HCT116 (cell line): Measurements from ENCODE around the gene TDRD9. TPM values are rescaled to one million over a fixed set of nuclear protein-coding genes. Genes with fewer than 3 reads are reported as not detected.

Experiments
- ATAC-seq: fragments of 200-7000 bp; cut with Tn5 transposase; 2 replicates; pipeline ENCODE4 v1.9.1; 2020; ENCODE audit warnings: mild to moderate bottlenecking, moderate library complexity
- BruUV-seq: library from RNA; stranded (reverse); fragments of 400-500 nt; replicated peaks from 2 replicates; lab custom pipeline; 2021; lab: Mats Ljungman, UMichigan
- CTCF ChIA-PET: fragments of 300-600 bp; sonication (Branson Sonifier 250); formaldehyde crosslinking; loops from one replicate; lab custom pipeline; 2021; ENCODE audit warnings: antibody characterized with exemption; lab: Charles Lee
- POLR2A ChIA-PET: fragments of 300-600, 350-600 bp; sonication (Branson Sonifier 250); formaldehyde crosslinking; loops from one replicate; lab custom pipeline; 2021; ENCODE audit warnings: antibody characterized with exemption; lab: Charles Lee
- RAD21 ChIA-PET, 2 experiments: fragments of 300-600 bp; sonication (Branson Sonifier 250); formaldehyde crosslinking; loops; one replicate each; lab custom pipeline; 2023; ENCODE audit warnings: low total read pairs in 2 of 2; ENCODE audit not compliant: uncharacterized antibody in 2 of 2, unreplicated experiment in 2 of 2, low non-redundant PET in 1 of 2; lab: Charles Lee
- DNase-seq: peaks from one replicate; pipeline ENCODE4 v3.0.0-alpha.2; 2010; ENCODE audit warnings: low read depth, low spot score
- H2AFZ ChIP-seq: fragments of 200-600 bp; shearing (Covaris generic), sonication (generic); 2 replicates; pipeline ENCODE4 v1.6.1; 2017; ENCODE audit warnings: low read depth, mixed run types, mixed read lengths, antibody characterized with exemption, low read length; ENCODE audit not compliant: poor library complexity, severe bottlenecking
- H3K27ac ChIP-seq: 2 replicates; pipeline ENCODE4 v1.5.1; 2012; ENCODE audit warnings: low read depth, low read length
- H3K27me3 ChIP-seq: fragments of 200-600 bp; sonication (generic); 2 replicates; pipeline ENCODE4 v1.6.1; 2016; ENCODE audit warnings: mixed run types, low read length, mixed read lengths; ENCODE audit not compliant: insufficient read depth
- H3K36me3 ChIP-seq, 2 experiments: fragments of 200-500 bp in 1 of 2; fragments of 200-600 bp in 1 of 2; sonication (Bioruptor generic) in 1 of 2; sonication (generic) in 1 of 2; 2 replicates each; pipeline versions ENCODE4 v1.5.1 to v1.6.1; 2014 to 2016; ENCODE audit warnings: low read length in 2 of 2, inconsistent platforms in 1 of 2, mixed read lengths in 1 of 2, mixed run types in 1 of 2; ENCODE audit not compliant: insufficient read depth in 2 of 2, control insufficient read depth in 1 of 2
- H3K4me1 ChIP-seq, 2 experiments: fragments of 200-600 bp in 1 of 2; sonication (generic) in 1 of 2; 2 replicates each; pipeline versions ENCODE4 v1.5.1 to v1.6.1; 2012 to 2017; ENCODE audit warnings: low read length in 2 of 2, inconsistent platforms in 1 of 2, mild to moderate bottlenecking in 1 of 2, mixed read lengths in 1 of 2, mixed run types in 1 of 2, moderate library complexity in 1 of 2; ENCODE audit not compliant: insufficient read depth in 2 of 2, control insufficient read depth in 1 of 2
- H3K4me2 ChIP-seq: fragments of 200-600 bp; sonication (generic); 2 replicates; pipeline ENCODE4 v1.6.1; 2017; ENCODE audit warnings: mixed run types, low read length, mixed read lengths
- H3K4me3 ChIP-seq, 2 experiments: fragments of 200-600 bp in 1 of 2; sonication (generic) in 1 of 2; replicated peaks in 1 of 2; 2 replicates each; pipeline ENCODE4 v1.5.1; 2011 to 2016; ENCODE audit warnings: low read length in 2 of 2, control low read depth in 1 of 2, low read depth in 1 of 2, mild to moderate bottlenecking in 1 of 2, mixed read lengths in 1 of 2, mixed run types in 1 of 2
- H3K79me2 ChIP-seq: fragments of 200-600 bp; sonication (generic); 2 replicates; pipeline ENCODE4 v1.6.1; 2017; ENCODE audit warnings: mild to moderate bottlenecking, mixed run types, low read length, moderate library complexity, mixed read lengths; ENCODE audit not compliant: insufficient read depth
- H3K9ac ChIP-seq: fragments of 200-600 bp; sonication (generic); 2 replicates; pipeline ENCODE4 v1.6.1; 2016; ENCODE audit warnings: low read length, mixed read lengths
- H3K9me2 ChIP-seq: fragments of 200-600 bp; sonication (generic), shearing (Covaris generic); 2 replicates; pipeline ENCODE4 v1.6.1; 2017; ENCODE audit warnings: mixed run types, mild to moderate bottlenecking, moderate library complexity; ENCODE audit not compliant: insufficient read depth
- H3K9me3 ChIP-seq, 2 experiments: fragments of 200-500 bp in 1 of 2; fragments of 200-600 bp in 1 of 2; sonication (Bioruptor generic) in 1 of 2; sonication (generic) in 1 of 2; 2 replicates each; pipeline ENCODE4 v1.6.1; 2014 to 2017; ENCODE audit warnings: low read length in 2 of 2, mixed read lengths in 2 of 2, inconsistent platforms in 1 of 2, low read depth in 1 of 2, mild to moderate bottlenecking in 1 of 2, mixed run types in 1 of 2, moderate library complexity in 1 of 2; ENCODE audit not compliant: control insufficient read depth in 1 of 2, insufficient read depth in 1 of 2
- H4K20me1 ChIP-seq: fragments of 200-600 bp; sonication (generic), shearing (Covaris generic); 2 replicates; pipeline ENCODE4 v1.6.1; 2017; ENCODE audit warnings: mixed run types, mild to moderate bottlenecking, moderate library complexity; ENCODE audit not compliant: insufficient read depth
- ATF3 ChIP-seq: IDR thresholded peaks from 2 replicates; pipeline ENCODE4 v1.6.1; 2012
- CTCF ChIP-seq, 3 experiments: fragments of 200-600 bp in 1 of 3; sonication (generic) in 1 of 3; IDR thresholded peaks in 2 of 3; conservative IDR thresholded peaks in 1 of 3; 2 replicates each; pipeline ENCODE4 v1.5.1; 2012 to 2017; ENCODE audit warnings: low read depth in 2 of 3, low read length in 2 of 3, antibody characterized with exemption in 1 of 3, borderline replicate concordance in 1 of 3, control low read depth in 1 of 3, mild to moderate bottlenecking in 1 of 3, mixed read lengths in 1 of 3, mixed run types in 1 of 3, moderate library complexity in 1 of 3; ENCODE audit not compliant: insufficient read depth in 1 of 3
- EGR1 ChIP-seq: IDR thresholded peaks from 2 replicates; pipeline ENCODE4 v1.6.1; 2012; ENCODE audit warnings: low read depth
- EZH2phosphoT487 ChIP-seq: fragments of 200-600 bp; IDR thresholded peaks from 2 replicates; pipeline ENCODE4 v1.6.1; 2018; ENCODE audit warnings: antibody characterized with exemption, borderline replicate concordance
- FOSL1 ChIP-seq: IDR thresholded peaks from 2 replicates; pipeline ENCODE4 v1.6.1; 2012; ENCODE audit warnings: low read depth
- POLR2A ChIP-seq: IDR thresholded peaks from 2 replicates; pipeline ENCODE4 v1.7.0; 2011; ENCODE audit warnings: borderline replicate concordance; ENCODE audit not compliant: insufficient read depth, insufficient read length; ENCODE audit errors: extremely low read depth
- POLR2AphosphoS5 ChIP-seq: IDR thresholded peaks from 2 replicates; pipeline ENCODE4 v1.6.1; 2011; ENCODE audit warnings: mild to moderate bottlenecking, low read depth, low read length, moderate library complexity
- RAD21 ChIP-seq: IDR thresholded peaks from 2 replicates; pipeline ENCODE4 v1.6.1; 2012; ENCODE audit warnings: low read depth, mild to moderate bottlenecking
- REST ChIP-seq: IDR thresholded peaks from 2 replicates; pipeline ENCODE4 v1.6.1; 2012; ENCODE audit warnings: low read depth
- SIN3A ChIP-seq: IDR thresholded peaks from 2 replicates; pipeline ENCODE4 v1.6.1; 2012; ENCODE audit warnings: low read depth
- SP1 ChIP-seq: IDR thresholded peaks from 2 replicates; pipeline ENCODE4 v1.6.1; 2012; ENCODE audit warnings: low read depth
- ZBTB33 ChIP-seq: IDR thresholded peaks from 2 replicates; pipeline ENCODE4 v1.6.1; 2011; ENCODE audit warnings: mild to moderate bottlenecking, low read length, moderate library complexity; ENCODE audit not compliant: insufficient replicate concordance; ENCODE audit errors: extremely low read depth
- ZFX ChIP-seq: fragments of 450-650 bp; IDR thresholded peaks from 2 replicates; pipeline ENCODE4 v1.6.1; 2017
- intact Hi-C: fragments of 100-400 bp; cut with micrococcal nuclease; formaldehyde crosslinking; loops from 2 replicates; pipeline ENCODE4 v1.10.0; 2022
- total RNA-seq: library from RNA; stranded (reverse); gene quantifications from one replicate; pipeline ENCODE4 v1.2.1, GENCODE V29; 2021; ENCODE audit not compliant: unreplicated experiment

TDRD9 gene
- total RNA-seq, 1 experiment from 2014 or later, result not detected

- CTCF ChIA-PET, result no interaction called here
Measured at GRCh38 chr14:103899316-103899715, 28.9 kb upstream of the TDRD9 start.

More at GRCh38 chr14:103899316-103899715, 28.9 kb upstream of the TDRD9 start:
- H3K79me2 ChIP-seq, result no peaks in the 10 kb centered on the region
- no peak overlapping the region for H3K27ac ChIP-seq
- no peaks in the 10 kb centered on the region for H4K20me1 ChIP-seq
- POLR2A ChIA-PET, result no interaction called here
- H2AFZ ChIP-seq, result no peak overlapping the region
- H3K4me3 ChIP-seq, result no peak overlapping the region
- peaks cover 6 to 14% of the 10 kb centered on the region in 2 experiments; a peak in 3 of 4 replicates for H3K4me1 ChIP-seq
- no peaks in the 10 kb centered on the region for H3K9me2 ChIP-seq
- H3K9ac ChIP-seq, result no peak overlapping the region
- no peaks in the 10 kb centered on the region for H3K27me3 ChIP-seq
- no peak for DNase-seq
- no peaks in the 10 kb centered on the region; a peak in 1 of 4 replicates for H3K9me3 ChIP-seq
- no peak overlapping the region for H3K4me2 ChIP-seq
- H3K36me3 ChIP-seq, result no peaks in the 10 kb centered on the region
- TF ChIP-seq EGR1, result no peak
- no peak for TF ChIP-seq CTCF (IDR thresholded peaks at IDR 0.05 in 2 of 3, conservative IDR thresholded peaks at IDR 0.05 in 1 of 3; ENCODE audit: borderline replicate concordance in 1 of 3, insufficient read depth in 1 of 3, low read depth in 2 of 3, low read length in 2 of 3)
- no peak for TF ChIP-seq ATF3
- TF ChIP-seq RAD21, result no peak
- TF ChIP-seq FOSL1, result no peak
- no peak for TF ChIP-seq POLR2AphosphoS5
- TF ChIP-seq EZH2phosphoT487, result no peak
- no peak for TF ChIP-seq ZBTB33
- no peak for TF ChIP-seq SIN3A
- no peak for TF ChIP-seq ZFX
- no peak for TF ChIP-seq REST
- TF ChIP-seq SP1, result no peak
- TF ChIP-seq POLR2A, result no peak
- intact Hi-C loops, result no loop called here
- no peak for ATAC-seq
- RAD21 ChIA-PET, result no interaction called here
- no TSS peak for BruUV-seq
